Ishikawa (cell line): Measurements from ENCODE around the gene RCAN2.

Source experiments
- CEBPB ChIP-seq: IDR thresholded peaks from 2 replicates; pipeline ENCODE4 v1.6.1; 2012
- CREB1 ChIP-seq: IDR thresholded peaks from 2 replicates; pipeline ENCODE4 v1.6.1; 2012; ENCODE audit warnings: low read depth
- EGR1 ChIP-seq: IDR thresholded peaks from 2 replicates; pipeline ENCODE4 v1.6.1; 2012
- EP300 ChIP-seq: IDR thresholded peaks from 2 replicates; pipeline ENCODE4 v1.6.1; 2012; ENCODE audit warnings: borderline replicate concordance
- FOXM1 ChIP-seq: IDR thresholded peaks from 2 replicates; pipeline ENCODE4 v1.6.1; 2012; ENCODE audit warnings: low read depth, borderline replicate concordance
- NFIC ChIP-seq: IDR thresholded peaks from 2 replicates; pipeline ENCODE4 v1.6.1; 2012
- RAD21 ChIP-seq: IDR thresholded peaks from 2 replicates; pipeline ENCODE4 v1.6.1; 2012; ENCODE audit warnings: low read depth
- TAF1 ChIP-seq: IDR thresholded peaks from 2 replicates; pipeline ENCODE4 v1.6.1; 2012; ENCODE audit warnings: low read depth, mild to moderate bottlenecking
- TCF12 ChIP-seq: IDR thresholded peaks from 2 replicates; pipeline ENCODE4 v1.6.1; 2012; ENCODE audit warnings: low read depth
- TEAD4 ChIP-seq: IDR thresholded peaks from 2 replicates; pipeline ENCODE4 v1.6.1; 2012
- YY1 ChIP-seq: IDR thresholded peaks from 2 replicates; pipeline ENCODE4 v1.6.1; 2012; ENCODE audit warnings: low read depth
- ZBTB7A ChIP-seq: IDR thresholded peaks from 2 replicates; pipeline ENCODE4 v1.6.1; 2012; ENCODE audit warnings: low read depth
- TF ChIP-seq, protein P1 (sequence below): IDR thresholded peaks from 2 replicates; pipeline ENCODE4 v1.6.1; 2012
- TF ChIP-seq, protein P2 (sequence below): IDR thresholded peaks from 2 replicates; pipeline ENCODE4 v1.6.1; 2012
- TF ChIP-seq, protein P3 (sequence below): IDR thresholded peaks from 2 replicates; pipeline ENCODE4 v1.6.1; 2012; ENCODE audit warnings: low read depth, mild to moderate bottlenecking

The RCAN2 gene

DNA sequence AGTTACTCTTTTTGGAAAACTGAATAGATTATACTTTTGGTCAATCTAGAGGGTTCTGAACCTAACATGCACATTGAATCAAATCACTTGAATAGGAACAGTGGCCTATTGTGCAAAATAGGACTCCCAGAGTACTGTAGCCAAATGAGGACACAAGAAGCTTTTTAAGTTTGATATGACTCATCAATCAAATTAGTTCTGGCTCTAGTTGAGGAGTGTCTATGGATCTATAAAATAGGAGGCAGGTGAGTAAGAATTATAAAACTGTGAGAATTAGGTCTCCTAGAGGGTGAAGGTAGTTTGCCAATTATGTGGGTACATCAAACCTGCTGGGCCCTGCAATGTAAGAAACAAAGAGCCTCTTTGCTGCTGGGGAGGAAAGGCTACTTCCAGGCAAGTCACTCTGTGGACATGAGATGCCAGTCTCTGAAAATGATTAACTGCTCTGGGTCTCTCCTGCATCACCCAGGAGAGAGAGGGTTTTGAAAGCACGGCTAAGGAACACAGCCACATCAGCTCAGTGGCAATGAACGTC is 112.3 kb downstream of the RCAN2 start:
- TF ChIP-seq CREB1 (no peak), EGR1 (no peak), CEBPB (no peak), TEAD4 (no peak), TAF1 (no peak), RAD21 (no peak), YY1 (no peak), ZBTB7A (no peak), FOXM1 (no peak), TCF12 (no peak), EP300 (no peak), NFIC (no peak)
- TF ChIP-seq, protein P1, sequence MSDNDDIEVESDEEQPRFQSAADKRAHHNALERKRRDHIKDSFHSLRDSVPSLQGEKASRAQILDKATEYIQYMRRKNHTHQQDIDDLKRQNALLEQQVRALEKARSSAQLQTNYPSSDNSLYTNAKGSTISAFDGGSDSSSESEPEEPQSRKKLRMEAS, result no peak
- TF ChIP-seq, protein P2, sequence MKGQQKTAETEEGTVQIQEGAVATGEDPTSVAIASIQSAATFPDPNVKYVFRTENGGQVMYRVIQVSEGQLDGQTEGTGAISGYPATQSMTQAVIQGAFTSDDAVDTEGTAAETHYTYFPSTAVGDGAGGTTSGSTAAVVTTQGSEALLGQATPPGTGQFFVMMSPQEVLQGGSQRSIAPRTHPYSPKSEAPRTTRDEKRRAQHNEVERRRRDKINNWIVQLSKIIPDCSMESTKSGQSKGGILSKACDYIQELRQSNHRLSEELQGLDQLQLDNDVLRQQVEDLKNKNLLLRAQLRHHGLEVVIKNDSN, result no peak
- TF ChIP-seq, protein P3, sequence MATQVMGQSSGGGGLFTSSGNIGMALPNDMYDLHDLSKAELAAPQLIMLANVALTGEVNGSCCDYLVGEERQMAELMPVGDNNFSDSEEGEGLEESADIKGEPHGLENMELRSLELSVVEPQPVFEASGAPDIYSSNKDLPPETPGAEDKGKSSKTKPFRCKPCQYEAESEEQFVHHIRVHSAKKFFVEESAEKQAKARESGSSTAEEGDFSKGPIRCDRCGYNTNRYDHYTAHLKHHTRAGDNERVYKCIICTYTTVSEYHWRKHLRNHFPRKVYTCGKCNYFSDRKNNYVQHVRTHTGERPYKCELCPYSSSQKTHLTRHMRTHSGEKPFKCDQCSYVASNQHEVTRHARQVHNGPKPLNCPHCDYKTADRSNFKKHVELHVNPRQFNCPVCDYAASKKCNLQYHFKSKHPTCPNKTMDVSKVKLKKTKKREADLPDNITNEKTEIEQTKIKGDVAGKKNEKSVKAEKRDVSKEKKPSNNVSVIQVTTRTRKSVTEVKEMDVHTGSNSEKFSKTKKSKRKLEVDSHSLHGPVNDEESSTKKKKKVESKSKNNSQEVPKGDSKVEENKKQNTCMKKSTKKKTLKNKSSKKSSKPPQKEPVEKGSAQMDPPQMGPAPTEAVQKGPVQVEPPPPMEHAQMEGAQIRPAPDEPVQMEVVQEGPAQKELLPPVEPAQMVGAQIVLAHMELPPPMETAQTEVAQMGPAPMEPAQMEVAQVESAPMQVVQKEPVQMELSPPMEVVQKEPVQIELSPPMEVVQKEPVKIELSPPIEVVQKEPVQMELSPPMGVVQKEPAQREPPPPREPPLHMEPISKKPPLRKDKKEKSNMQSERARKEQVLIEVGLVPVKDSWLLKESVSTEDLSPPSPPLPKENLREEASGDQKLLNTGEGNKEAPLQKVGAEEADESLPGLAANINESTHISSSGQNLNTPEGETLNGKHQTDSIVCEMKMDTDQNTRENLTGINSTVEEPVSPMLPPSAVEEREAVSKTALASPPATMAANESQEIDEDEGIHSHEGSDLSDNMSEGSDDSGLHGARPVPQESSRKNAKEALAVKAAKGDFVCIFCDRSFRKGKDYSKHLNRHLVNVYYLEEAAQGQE, result no peak

DNA sequence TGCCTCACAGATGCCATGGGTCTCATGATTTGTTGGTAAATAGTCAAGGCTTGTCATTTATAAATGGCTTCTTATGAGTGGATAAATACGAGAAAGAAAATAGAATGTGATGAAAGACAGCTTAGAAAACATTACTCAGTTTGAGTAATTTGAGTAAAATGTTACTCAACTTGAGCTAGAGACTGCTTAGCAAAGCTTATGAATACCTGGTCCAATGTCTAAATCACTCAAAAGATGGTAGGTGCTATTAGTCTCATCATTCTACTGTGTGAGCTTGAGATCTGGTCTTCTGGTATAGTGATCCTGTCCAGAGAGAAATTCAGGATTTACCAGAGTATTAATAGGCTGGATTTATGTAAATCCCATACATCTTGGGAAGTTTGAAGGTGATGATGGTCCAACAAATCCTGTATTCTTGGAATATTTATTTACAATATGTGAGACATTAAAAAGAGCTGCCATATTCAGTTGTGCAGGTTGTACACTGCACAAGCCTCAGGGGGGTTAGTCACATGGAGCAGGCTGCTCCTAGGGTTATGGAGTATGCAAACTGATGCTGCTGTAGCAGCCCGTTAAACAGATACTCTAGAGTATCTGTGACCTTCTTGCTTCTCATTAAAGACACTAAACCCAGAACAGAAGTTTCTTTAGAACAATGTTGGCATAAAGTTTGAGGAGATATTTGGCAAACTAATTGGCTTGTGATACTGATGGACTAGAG is 112.9 kb downstream of the RCAN2 start:
- TF ChIP-seq TAF1 (no peak), TCF12 (no peak), RAD21 (no peak), EGR1 (no peak), NFIC (no peak), ZBTB7A (no peak), FOXM1 (no peak), YY1 (no peak), CEBPB (no peak)
- TF ChIP-seq, protein P2, result no peak
- TF ChIP-seq, protein P1, result no peak
- TF ChIP-seq, protein P3, result no peak

DNA sequence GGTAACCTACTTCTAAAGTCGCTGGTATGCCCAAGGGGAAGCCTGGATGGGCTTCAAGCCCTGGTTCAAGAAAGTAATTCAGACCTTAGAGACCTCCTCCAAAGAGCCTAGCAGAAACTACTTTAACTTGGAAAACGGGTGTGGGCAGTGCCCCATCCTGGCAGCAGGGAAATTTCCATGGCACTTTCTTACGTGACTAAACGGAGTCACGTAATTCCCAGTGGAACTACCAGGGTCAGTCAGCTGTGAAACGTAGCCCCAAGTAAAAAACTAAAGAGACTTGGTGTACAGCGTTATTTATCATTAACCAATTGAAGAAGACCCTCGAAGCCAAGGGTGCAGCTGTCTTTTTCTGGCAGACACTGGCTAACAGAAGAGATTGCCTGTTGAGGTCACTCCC is 114.0 kb downstream of the RCAN2 start:
- TF ChIP-seq YY1 (no peak), RAD21 (no peak), CREB1 (no peak), CEBPB (no peak), ZBTB7A (no peak)
- TF ChIP-seq, protein P2, result no peak

DNA sequence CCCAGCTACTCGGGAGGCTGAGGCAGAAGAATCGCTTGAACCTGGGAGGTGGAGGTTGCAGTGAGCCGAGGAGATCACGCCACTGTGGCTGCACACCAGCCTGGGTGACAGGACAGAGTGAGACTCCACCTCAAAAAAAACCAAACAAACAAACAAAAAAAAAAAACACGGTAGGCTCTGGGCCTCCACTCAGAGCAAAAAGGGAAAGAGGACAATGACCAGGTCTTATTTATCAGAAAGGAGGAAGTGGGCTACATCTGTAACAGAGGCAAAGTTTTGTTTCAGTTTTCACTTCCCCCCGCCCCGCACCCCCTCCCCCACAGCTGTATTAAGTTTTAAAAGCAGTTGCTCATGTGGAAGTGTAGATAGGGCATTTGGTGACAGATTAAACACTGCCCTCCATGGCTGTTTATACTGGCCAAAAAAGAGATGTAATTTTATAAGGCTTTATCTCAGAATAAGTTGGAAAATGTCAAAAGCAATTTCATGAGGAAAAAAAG is 114.6 kb downstream of the RCAN2 start:
- no peak for TF ChIP-seq CEBPB
- TF ChIP-seq CREB1, result no peak

DNA sequence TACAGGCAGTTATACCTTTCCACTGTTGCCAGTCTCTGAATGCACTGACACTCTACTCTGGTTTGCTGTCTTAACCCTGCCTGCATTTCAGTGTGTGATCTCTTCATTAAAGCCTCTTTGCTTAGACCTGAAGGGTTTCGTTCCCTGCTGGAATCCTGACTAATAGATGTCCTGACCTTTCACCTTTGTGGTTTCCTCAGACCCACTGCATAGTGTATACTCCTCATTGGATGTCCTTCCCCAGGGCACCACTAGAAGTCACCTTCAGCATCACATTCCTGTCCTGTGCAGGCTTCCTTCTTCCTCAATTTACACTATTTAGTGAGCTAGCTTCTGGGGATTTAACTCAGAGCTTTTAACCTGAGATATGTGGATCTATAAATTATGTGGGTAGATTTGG is 120.6 kb downstream of the RCAN2 start:
- TF ChIP-seq YY1 (no peak), CREB1 (no peak)
- TF ChIP-seq, protein P2, result no peak
- TF ChIP-seq, protein P3, result no peak
